GM23338 (cell line): ENCODE results near the gene KRT85.
A peak's percentile ranks its signal among the peaks of the same experiment; 100 is the strongest.

Experiments used
- CREB1 ChIP-seq: fragments of 250-450 bp; sonication (Bioruptor Pico); IDR thresholded peaks from 2 replicates; pipeline ENCODE4 v1.5.0; 2020; ENCODE audit warnings: low read depth, mild to moderate bottlenecking, moderate library complexity
- CTCF ChIP-seq, 2 experiments: fragments of 200-600 bp in 1 of 2; sonication (generic) in 1 of 2; conservative IDR thresholded peaks; 2 replicates each; pipeline versions ENCODE4 v1.5.1 to v1.6.1; 2016 to 2017; ENCODE audit warnings: antibody characterized with exemption in 2 of 2, low read depth in 2 of 2, mild to moderate bottlenecking in 2 of 2, moderate library complexity in 1 of 2
- EZH2 ChIP-seq: fragments of 200-600 bp; sonication (generic); IDR thresholded peaks from one replicate; pipeline ENCODE4 v1.8.0; 2017; ENCODE audit warnings: antibody characterized with exemption, mild to moderate bottlenecking, low read depth; ENCODE audit not compliant: unreplicated experiment
- EZH2phosphoT487 ChIP-seq: fragments of 200-600 bp; sonication (generic); IDR thresholded peaks from one replicate; pipeline ENCODE4 v1.8.1; 2018; ENCODE audit warnings: antibody characterized with exemption; ENCODE audit not compliant: unreplicated experiment
- JUNB ChIP-seq: IDR thresholded peaks from one replicate; pipeline ENCODE4 v1.6.1; 2016; ENCODE audit warnings: antibody characterized with exemption; ENCODE audit not compliant: unreplicated experiment
- NANOG ChIP-seq: IDR thresholded peaks from 2 replicates; pipeline ENCODE4 v1.6.1; 2016; ENCODE audit warnings: antibody characterized with exemption, borderline replicate concordance
- POLR2AphosphoS5 ChIP-seq: IDR thresholded peaks from 2 replicates; pipeline ENCODE4 v1.6.1; 2016; ENCODE audit warnings: antibody characterized with exemption, low read depth
- REST ChIP-seq: IDR thresholded peaks from one replicate; pipeline ENCODE4 v1.6.1; 2018; ENCODE audit warnings: antibody characterized with exemption; ENCODE audit not compliant: unreplicated experiment
- STAT1 ChIP-seq: IDR thresholded peaks from one replicate; pipeline ENCODE4 v1.6.1; 2016; ENCODE audit warnings: antibody characterized with exemption; ENCODE audit not compliant: unreplicated experiment
- ZNF114 ChIP-seq: fragments of 250-450 bp; sonication (Bioruptor Pico); IDR thresholded peaks from 2 replicates; pipeline ENCODE4 v1.5.0; 2020; ENCODE audit warnings: mild to moderate bottlenecking, moderate library complexity
- ZNF331 ChIP-seq: fragments of 250-450 bp; sonication (Bioruptor Pico); IDR thresholded peaks from 2 replicates; pipeline ENCODE4 v1.5.0; 2020; ENCODE audit warnings: low read depth, mild to moderate bottlenecking, moderate library complexity
- ZNF462 ChIP-seq: fragments of 250-450 bp; sonication (Bioruptor Pico); IDR thresholded peaks from 2 replicates; pipeline ENCODE4 v1.5.0; 2020; ENCODE audit warnings: mild to moderate bottlenecking, moderate library complexity
- TF ChIP-seq, protein P1 (sequence below): IDR thresholded peaks from 2 replicates; pipeline ENCODE4 v1.6.1; 2016; ENCODE audit warnings: antibody characterized with exemption

- peak; percentile 72 to 95 for TF ChIP-seq CTCF (conservative IDR thresholded peaks at IDR 0.05; ENCODE audit: low read depth in 2 of 2)
- no peak for TF ChIP-seq ZNF114
- no peak for TF ChIP-seq EZH2phosphoT487
- no peak for TF ChIP-seq EZH2
- no peak for TF ChIP-seq POLR2AphosphoS5
- no peak for TF ChIP-seq ZNF331 (CRISPR knock-in tag)
- TF ChIP-seq REST = no peak
- TF ChIP-seq CREB1 (CRISPR knock-in tag) = no peak
- no peak for TF ChIP-seq NANOG
- peak; percentile 53 for TF ChIP-seq JUNB
- TF ChIP-seq, protein P1, sequence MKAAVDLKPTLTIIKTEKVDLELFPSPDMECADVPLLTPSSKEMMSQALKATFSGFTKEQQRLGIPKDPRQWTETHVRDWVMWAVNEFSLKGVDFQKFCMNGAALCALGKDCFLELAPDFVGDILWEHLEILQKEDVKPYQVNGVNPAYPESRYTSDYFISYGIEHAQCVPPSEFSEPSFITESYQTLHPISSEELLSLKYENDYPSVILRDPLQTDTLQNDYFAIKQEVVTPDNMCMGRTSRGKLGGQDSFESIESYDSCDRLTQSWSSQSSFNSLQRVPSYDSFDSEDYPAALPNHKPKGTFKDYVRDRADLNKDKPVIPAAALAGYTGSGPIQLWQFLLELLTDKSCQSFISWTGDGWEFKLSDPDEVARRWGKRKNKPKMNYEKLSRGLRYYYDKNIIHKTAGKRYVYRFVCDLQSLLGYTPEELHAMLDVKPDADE = no peak
- no peak for TF ChIP-seq STAT1
- TF ChIP-seq ZNF462 (CRISPR knock-in tag) = no peak
Measured at GRCh38 chr12:52372216-52373154, 5.2 kb upstream of the KRT85 start.
